HepG2 (cell line): Measurements from ENCODE around the gene NCDN. TPM values are rescaled to one million over a fixed set of nuclear protein-coding genes. Genes with fewer than 3 reads are reported as not detected.
A peak's percentile ranks its signal among the peaks of the same experiment; 100 is the strongest.

Experiments used
- HDAC1 ChIP-seq: sonication (generic); formaldehyde crosslinking; IDR thresholded peaks from 2 replicates; pipeline ENCODE4 v1.5.1; 2020; ENCODE audit warnings: mild to moderate bottlenecking, missing genetic modification reagents
- PCBP1 ChIP-seq: fragments of 200-400 bp; formaldehyde crosslinking; IDR thresholded peaks from 2 replicates; pipeline ENCODE4 v1.6.1; 2017; ENCODE audit warnings: mild to moderate bottlenecking, low read depth, low read length, borderline replicate concordance
- SMC3 ChIP-seq: IDR thresholded peaks from 2 replicates; pipeline ENCODE4 v1.6.1; 2011; ENCODE audit warnings: low read length, improper control_type of control experiment
- ZNF530 ChIP-seq: sonication (generic); formaldehyde crosslinking; IDR thresholded peaks from 2 replicates; pipeline ENCODE4 v1.5.0; 2020; ENCODE audit warnings: low read depth, mild to moderate bottlenecking, missing genetic modification reagents
- ZNF710 ChIP-seq: sonication (generic); formaldehyde crosslinking; IDR thresholded peaks from 2 replicates; pipeline ENCODE4 v1.5.0; 2020; ENCODE audit warnings: mild to moderate bottlenecking, missing genetic modification reagents, borderline replicate concordance
- polyA plus RNA-seq, 8 experiments: library from polyadenylated mRNA; depleted of rRNA in 3 of 8; stranded (reverse) in 7 of 8; unstranded in 1 of 8; fragments of >200 nt; fragmentation: Illumina TruSeq in 4 of 8; extraction: Trizol in 4 of 8; gene quantifications; 2 replicates each; pipeline versions ENCODE4 v1.2.1 to v1.2.3, GENCODE V29; 2011 to 2016; ENCODE audit warnings: low read depth in 4 of 8, missing spikeins in 1 of 8, mixed read lengths in 1 of 8; ENCODE audit not compliant: insufficient read depth in 1 of 8
- total RNA-seq, 5 experiments: library from RNA; depleted of rRNA; stranded (reverse); fragments of >200 nt; fragmentation: Illumina TruSeq; extraction: Trizol; gene quantifications; 2 replicates each; pipeline ENCODE4 v1.2.3, GENCODE V29; 2016; ENCODE audit warnings: low read depth in 1 of 5
- TF ChIP-seq, protein P1 (sequence below): sonication (generic); formaldehyde crosslinking; IDR thresholded peaks from 2 replicates; pipeline ENCODE4 v1.5.1; 2020; ENCODE audit warnings: mild to moderate bottlenecking, missing genetic modification reagents, moderate library complexity
- TF ChIP-seq, protein P2 (sequence below): sonication (generic); formaldehyde crosslinking; IDR thresholded peaks from 2 replicates; pipeline ENCODE4 v1.9.0; 2022; ENCODE audit warnings: missing genetic modification reagents, mild to moderate bottlenecking, borderline replicate concordance
- TF ChIP-seq, protein P3 (sequence below), 2 experiments: sonication (generic) in 1 of 2; formaldehyde crosslinking in 1 of 2; IDR thresholded peaks; 2 replicates each; pipeline versions ENCODE4 v1.4.0 to v1.6.1; 2016 to 2020; ENCODE audit warnings: borderline replicate concordance in 1 of 2, low read depth in 1 of 2, mild to moderate bottlenecking in 1 of 2, missing genetic modification reagents in 1 of 2
- TF ChIP-seq, protein P4 (sequence below): sonication (generic); formaldehyde crosslinking; IDR thresholded peaks from 2 replicates; pipeline ENCODE4 v1.4.0; 2020; ENCODE audit warnings: missing genetic modification reagents, borderline replicate concordance

Gene NCDN
- total and polyA plus RNA-seq, 2 of the 13 experiments (the other 11 are each of a cell fraction or from before 2014, with no cell fraction given), result 6.6 to 9.3 TPM

DNA sequence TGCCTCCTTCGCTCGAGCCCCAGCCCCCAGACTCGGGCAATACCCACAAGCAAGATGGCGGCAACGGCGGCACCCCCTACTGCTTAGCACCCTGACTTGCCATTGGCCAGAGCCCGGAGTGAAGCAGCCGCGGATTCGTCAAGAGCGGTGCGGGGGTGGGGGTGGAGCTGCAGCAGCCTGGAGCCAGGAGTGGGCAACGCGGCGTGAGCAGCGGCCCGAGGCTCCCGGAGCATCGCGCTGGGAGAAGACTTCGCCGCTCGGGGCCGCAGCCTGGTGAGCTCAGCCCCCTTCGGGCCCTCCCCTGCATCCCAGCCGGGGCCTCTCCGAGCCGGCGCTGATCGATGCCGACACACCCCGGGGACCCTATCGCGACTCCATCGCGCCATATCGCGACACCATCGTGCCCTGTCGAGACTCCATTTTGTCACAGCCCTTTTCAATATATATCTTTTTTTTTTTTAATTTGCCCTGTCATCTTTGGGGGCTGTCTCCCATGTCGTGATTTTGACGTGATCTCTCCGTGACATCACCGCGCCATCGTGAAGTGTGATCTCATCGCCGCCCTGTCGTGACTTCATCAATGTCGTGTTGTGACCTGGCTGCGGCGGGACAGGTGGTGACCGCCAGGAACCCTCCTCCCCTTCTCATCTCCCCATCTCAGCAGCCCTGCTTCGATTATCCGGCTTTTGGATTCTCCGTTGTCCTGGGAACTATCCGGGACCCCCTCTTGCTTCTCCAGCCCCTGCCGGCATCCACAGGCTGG is at the start of gene NCDN (continued):
- TF ChIP-seq, protein P1, sequence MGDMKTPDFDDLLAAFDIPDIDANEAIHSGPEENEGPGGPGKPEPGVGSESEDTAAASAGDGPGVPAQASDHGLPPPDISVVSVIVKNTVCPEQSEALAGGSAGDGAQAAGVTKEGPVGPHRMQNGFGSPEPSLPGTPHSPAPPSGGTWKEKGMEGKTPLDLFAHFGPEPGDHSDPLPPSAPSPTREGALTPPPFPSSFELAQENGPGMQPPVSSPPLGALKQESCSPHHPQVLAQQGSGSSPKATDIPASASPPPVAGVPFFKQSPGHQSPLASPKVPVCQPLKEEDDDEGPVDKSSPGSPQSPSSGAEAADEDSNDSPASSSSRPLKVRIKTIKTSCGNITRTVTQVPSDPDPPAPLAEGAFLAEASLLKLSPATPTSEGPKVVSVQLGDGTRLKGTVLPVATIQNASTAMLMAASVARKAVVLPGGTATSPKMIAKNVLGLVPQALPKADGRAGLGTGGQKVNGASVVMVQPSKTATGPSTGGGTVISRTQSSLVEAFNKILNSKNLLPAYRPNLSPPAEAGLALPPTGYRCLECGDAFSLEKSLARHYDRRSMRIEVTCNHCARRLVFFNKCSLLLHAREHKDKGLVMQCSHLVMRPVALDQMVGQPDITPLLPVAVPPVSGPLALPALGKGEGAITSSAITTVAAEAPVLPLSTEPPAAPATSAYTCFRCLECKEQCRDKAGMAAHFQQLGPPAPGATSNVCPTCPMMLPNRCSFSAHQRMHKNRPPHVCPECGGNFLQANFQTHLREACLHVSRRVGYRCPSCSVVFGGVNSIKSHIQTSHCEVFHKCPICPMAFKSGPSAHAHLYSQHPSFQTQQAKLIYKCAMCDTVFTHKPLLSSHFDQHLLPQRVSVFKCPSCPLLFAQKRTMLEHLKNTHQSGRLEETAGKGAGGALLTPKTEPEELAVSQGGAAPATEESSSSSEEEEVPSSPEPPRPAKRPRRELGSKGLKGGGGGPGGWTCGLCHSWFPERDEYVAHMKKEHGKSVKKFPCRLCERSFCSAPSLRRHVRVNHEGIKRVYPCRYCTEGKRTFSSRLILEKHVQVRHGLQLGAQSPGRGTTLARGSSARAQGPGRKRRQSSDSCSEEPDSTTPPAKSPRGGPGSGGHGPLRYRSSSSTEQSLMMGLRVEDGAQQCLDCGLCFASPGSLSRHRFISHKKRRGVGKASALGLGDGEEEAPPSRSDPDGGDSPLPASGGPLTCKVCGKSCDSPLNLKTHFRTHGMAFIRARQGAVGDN (CRISPR knock-in tag), result peak; percentile 81
- TF ChIP-seq ZNF710 (CRISPR knock-in tag) (peak; percentile 47; the same call in 1 of the 2 replicates), PCBP1 (peak; percentile 95; the same call in 1 of the 2 replicates), HDAC1 (CRISPR knock-in tag) (0 out of 2 replicates have a peak, but pooled peaks have one; percentile 52), SMC3 (no peak), ZNF530 (CRISPR knock-in tag) (no peak)
- TF ChIP-seq, protein P2, sequence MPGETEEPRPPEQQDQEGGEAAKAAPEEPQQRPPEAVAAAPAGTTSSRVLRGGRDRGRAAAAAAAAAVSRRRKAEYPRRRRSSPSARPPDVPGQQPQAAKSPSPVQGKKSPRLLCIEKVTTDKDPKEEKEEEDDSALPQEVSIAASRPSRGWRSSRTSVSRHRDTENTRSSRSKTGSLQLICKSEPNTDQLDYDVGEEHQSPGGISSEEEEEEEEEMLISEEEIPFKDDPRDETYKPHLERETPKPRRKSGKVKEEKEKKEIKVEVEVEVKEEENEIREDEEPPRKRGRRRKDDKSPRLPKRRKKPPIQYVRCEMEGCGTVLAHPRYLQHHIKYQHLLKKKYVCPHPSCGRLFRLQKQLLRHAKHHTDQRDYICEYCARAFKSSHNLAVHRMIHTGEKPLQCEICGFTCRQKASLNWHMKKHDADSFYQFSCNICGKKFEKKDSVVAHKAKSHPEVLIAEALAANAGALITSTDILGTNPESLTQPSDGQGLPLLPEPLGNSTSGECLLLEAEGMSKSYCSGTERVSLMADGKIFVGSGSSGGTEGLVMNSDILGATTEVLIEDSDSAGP (CRISPR knock-in tag), result peak; percentile 92
- TF ChIP-seq, protein P3, sequence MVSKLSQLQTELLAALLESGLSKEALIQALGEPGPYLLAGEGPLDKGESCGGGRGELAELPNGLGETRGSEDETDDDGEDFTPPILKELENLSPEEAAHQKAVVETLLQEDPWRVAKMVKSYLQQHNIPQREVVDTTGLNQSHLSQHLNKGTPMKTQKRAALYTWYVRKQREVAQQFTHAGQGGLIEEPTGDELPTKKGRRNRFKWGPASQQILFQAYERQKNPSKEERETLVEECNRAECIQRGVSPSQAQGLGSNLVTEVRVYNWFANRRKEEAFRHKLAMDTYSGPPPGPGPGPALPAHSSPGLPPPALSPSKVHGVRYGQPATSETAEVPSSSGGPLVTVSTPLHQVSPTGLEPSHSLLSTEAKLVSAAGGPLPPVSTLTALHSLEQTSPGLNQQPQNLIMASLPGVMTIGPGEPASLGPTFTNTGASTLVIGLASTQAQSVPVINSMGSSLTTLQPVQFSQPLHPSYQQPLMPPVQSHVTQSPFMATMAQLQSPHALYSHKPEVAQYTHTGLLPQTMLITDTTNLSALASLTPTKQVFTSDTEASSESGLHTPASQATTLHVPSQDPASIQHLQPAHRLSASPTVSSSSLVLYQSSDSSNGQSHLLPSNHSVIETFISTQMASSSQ (IDR thresholded peaks at IDR 0.05; ENCODE audit: low read depth), result no peak
- TF ChIP-seq, protein P3 (CRISPR knock-in tag; IDR thresholded peaks at IDR 0.05; ENCODE audit: borderline replicate concordance), result peak; percentile 69
- TF ChIP-seq, protein P4, sequence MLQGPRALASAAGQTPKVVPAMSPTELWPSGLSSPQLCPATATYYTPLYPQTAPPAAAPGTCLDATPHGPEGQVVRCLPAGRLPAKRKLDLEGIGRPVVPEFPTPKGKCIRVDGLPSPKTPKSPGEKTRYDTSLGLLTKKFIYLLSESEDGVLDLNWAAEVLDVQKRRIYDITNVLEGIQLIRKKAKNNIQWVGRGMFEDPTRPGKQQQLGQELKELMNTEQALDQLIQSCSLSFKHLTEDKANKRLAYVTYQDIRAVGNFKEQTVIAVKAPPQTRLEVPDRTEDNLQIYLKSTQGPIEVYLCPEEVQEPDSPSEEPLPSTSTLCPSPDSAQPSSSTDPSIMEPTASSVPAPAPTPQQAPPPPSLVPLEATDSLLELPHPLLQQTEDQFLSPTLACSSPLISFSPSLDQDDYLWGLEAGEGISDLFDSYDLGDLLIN (CRISPR knock-in tag), result peak; percentile 41; the same call in 1 of the 2 replicates
